ENCODE data around the gene SNAPC3.

DNA sequence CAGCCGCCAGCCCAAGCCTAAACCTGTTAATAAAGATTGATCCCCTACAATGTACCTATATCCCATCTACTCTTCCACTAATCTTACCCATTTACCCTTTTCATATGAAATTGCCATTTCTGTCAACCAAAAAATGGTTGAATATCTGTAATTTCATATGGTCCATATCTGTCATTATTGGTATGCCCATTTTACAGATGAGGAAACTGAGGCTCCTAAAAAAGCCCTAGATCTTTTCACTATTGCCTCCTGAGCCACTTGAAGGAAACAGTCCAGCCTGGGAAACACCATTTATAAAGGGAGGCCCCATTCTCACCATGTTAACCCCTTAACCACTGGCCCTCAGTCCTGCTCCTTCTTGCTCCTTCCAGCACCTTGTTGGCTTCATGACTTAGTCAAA, 41.2 kb upstream of the SNAPC3 start:
- TF ChIP-seq BHLHE40 (IDR thresholded peaks at IDR 0.05; ENCODE audit: borderline replicate concordance), result no peak
- TF ChIP-seq HDGF (IDR thresholded peaks at IDR 0.05; ENCODE audit: borderline replicate concordance), result no peak
- no peak for TF ChIP-seq CTBP1 (IDR thresholded peaks at IDR 0.05; ENCODE audit: borderline replicate concordance)
- TF ChIP-seq FOXA1 (IDR thresholded peaks at IDR 0.05), result no peak
- no peak for TF ChIP-seq SP1 (IDR thresholded peaks at IDR 0.05)
- no peak for TF ChIP-seq SUZ12 (IDR thresholded peaks at IDR 0.05)
- TF ChIP-seq ARNT (IDR thresholded peaks at IDR 0.05), result no peak
- no peak for TF ChIP-seq L3MBTL2 (conservative IDR thresholded peaks at IDR 0.05)
- TF ChIP-seq ELF4 (IDR thresholded peaks at IDR 0.05), result no peak
- no peak for TF ChIP-seq FOXM1 (IDR thresholded peaks at IDR 0.05; ENCODE audit: borderline replicate concordance)
- TF ChIP-seq NFRKB (IDR thresholded peaks at IDR 0.05), result no peak
- TF ChIP-seq ZNF384 (IDR thresholded peaks at IDR 0.05), result no peak
- TF ChIP-seq TARDBP (IDR thresholded peaks at IDR 0.05), result no peak
- no peak for TF ChIP-seq PKNOX1 (IDR thresholded peaks at IDR 0.05)
